HG03571 (cell line): ENCODE data around the gene PARD3B.

Experiments used
- ATAC-seq: cut with Tn5 transposase; IDR thresholded peaks from one replicate; pipeline ENCODE4 v1.9.1; 2021; ENCODE audit not compliant: unreplicated experiment

Gene PARD3B

GRCh38 chr2:205297368-205297767, 752.1 kb downstream of the PARD3B start:
- no peak for ATAC-seq

GRCh38 chr2:205297846-205298245, 752.6 kb downstream of the PARD3B start:
- ATAC-seq, result no peak

DNA sequence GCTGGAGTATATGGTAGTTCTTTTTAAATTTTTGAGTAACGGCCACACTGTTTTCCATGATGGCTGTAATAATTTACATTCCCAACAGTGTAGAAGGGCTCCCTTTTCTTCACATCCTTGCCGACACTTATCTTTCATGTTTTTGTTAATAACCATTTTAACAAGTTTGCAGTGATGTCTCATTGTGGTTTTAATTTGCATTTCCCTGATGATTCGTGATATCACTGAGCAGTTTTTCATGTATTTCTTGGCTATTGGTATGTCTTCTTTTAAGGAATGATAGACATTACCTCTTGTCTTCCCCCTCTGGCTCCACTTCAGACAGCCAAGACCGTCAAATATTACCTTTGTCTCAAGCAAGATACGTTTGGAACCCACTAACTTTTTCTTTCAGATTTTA, 765.9 kb downstream of the PARD3B start:
- ATAC-seq, result no peak

GRCh38 chr2:205321231-205321630, 776.0 kb downstream of the PARD3B start:
- no peak for ATAC-seq

DNA sequence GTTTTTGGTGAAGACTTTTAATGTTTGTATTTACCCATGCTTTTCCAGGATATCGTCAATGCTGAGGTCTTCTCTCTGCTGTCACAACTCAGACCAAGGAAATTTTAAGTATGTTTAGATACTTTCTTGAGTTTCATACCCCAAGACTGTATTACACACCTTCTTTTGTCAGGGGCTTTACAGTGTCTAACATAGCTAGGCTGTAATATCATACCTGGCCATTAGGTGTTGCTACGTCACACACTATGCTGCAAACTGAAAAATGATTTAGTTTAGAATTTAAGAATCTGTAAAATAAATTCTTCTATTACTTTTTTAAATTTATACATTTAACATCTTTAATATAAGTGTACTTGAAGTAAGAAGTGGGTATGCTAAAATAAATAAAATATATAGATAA, 778.7 kb downstream of the PARD3B start:
- ATAC-seq, result no peak

GRCh38 chr2:205324355-205324754, 779.1 kb downstream of the PARD3B start:
- ATAC-seq, result peak; percentile 90

- ATAC-seq, result no peak
These were observed 788.1 kb downstream of the PARD3B start for GRCh38 chr2:205333351-205333750.

GRCh38 chr2:205337274-205337673, 792.0 kb downstream of the PARD3B start:
- no peak for ATAC-seq

DNA sequence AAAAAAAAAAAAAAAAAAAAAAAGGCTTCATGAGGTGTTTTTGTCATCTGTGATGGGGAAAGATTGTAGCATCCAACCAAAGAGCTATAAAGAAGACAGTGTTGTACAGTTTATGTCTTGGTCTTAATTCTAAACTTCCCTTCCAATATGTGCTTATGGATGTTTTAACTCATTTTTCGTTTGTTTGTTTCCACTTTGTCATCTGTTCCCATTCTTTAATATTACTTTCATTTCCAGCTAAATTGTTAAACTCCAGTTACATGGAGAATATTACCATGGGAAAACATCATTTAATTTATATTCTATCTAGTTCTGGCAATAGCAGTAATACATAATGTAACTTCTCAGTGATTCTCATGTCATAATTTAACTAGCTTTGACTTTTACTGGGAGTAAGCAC, 792.9 kb downstream of the PARD3B start:
- ATAC-seq, result no peak

- ATAC-seq, result no peak
These were observed 797.8 kb downstream of the PARD3B start for GRCh38 chr2:205343103-205343502.

- no peak for ATAC-seq
These were observed 801.4 kb downstream of the PARD3B start for GRCh38 chr2:205346649-205347048.

DNA sequence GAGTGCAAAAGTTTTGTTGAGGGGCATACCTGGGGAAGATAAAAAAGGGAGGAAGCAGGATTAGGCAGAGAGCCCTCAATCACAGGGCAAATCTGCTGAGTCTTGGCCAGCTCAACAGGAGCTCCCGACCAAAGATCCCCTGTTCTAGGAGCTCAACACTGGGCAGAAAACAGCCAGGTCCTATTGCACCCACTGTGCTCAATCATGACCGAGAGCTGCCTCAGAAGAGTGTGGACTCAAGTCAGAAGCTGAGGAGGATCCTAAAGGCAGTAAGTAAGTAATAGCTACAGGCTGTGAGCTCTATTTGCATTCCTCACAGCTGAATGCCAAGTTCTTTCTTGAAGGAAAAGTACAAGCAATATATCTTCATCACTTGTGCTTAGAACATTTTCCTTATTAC, 802.6 kb downstream of the PARD3B start:
- ATAC-seq, result no peak

DNA sequence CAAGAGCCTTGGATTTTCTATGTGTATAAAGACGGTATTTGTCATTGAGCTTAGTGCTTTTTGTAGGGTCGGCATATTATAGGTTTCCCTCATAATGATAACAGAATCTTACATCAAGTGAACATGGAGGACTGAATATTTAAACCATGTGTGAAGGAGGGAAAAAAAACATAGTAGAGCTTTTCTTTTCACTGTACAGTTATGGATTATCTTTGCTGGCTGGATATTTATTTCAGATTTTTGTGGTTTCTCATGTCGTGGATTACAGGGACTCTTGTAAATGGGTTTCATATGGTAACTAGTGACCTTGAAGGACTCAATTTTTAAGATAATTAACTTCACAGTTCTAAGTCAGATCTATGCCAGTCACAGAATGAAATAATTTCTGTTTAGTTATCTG, 806.8 kb downstream of the PARD3B start:
- ATAC-seq, result no peak

GRCh38 chr2:205352593-205352992, 807.3 kb downstream of the PARD3B start:
- ATAC-seq, result no peak

- no peak for ATAC-seq
These were observed 812.5 kb downstream of the PARD3B start for GRCh38 chr2:205357732-205358131.

GRCh38 chr2:205358351-205358815, 813.1 kb downstream of the PARD3B start:
- no peak for ATAC-seq

GRCh38 chr2:205361272-205361671, 816.0 kb downstream of the PARD3B start:
- ATAC-seq, result no peak

DNA sequence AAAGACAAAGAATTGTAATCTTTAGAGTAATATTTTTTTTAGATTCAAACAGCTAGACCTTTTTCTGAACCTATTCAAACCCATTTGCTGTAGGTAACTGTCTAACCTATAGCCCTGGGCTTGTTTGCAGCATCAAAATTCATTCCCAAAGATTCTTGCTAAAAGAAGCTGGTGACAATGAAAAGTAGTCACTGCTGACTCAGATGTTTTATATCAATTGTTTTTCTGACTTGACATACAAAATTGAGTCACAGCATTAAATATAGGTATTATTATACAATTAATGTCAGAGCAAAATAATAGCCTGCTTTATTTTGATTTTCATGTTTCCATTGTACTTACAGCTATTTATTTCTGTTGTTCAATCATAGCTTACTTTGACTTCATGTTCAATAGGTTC, 816.7 kb downstream of the PARD3B start:
- no peak for ATAC-seq

GRCh38 chr2:205364261-205364660, 819.0 kb downstream of the PARD3B start:
- no peak for ATAC-seq

DNA sequence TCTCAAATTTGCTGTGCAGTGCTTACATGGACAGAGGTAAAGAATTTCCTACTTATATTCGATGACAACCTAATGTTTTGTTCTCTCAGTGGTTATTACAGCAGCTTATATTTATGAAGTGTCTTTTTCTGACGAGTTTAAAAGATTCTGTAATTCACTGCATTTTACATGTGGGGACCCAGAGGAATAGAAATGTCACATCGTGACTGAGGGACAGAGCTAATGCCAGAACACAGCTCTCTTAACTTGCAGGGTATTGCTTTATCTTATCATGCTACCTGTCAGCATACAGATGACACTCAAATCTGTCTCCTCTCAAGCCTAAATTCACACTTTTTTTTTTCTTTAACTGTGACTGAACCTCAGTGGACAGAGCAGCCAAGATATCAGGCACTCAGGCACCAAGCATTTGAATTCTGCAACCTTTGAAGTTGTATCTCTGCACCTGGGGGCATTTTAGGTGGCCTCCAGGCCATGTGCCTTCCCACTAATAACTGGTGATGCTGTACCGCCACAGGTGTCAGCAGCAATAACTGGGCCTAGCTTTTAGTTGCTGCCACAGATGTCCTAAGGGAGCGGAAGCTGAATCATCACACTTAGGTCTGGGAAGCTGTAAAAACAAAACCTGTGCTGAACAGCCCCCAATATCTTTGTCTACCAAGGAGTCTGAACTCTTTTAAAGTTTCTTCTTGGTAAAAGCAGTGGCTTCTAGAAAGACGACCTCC, 821.2 kb downstream of the PARD3B start:
- no peak for ATAC-seq

GRCh38 chr2:205367331-205367935, 822.2 kb downstream of the PARD3B start:
- no peak for ATAC-seq

GRCh38 chr2:205369813-205370212, 824.5 kb downstream of the PARD3B start:
- ATAC-seq, result no peak

DNA sequence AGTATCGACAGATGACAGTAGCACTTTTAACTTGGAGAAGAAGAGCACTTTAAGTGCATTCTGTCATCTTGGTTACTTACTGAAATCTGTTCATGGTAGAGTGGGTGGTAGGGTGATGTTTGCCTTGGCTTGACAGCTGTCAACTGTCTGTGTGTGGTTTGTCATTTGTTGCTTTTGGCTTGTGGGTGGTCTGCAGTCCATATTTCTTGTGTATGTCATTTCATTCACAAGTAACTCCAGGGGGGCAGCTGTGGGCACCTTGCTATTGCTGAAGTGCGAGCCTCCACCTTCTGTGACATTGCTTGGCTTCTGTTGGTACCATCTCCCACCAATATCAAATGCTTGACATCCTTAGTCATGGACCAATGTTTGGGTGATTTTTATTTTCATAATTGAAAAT, 825.5 kb downstream of the PARD3B start:
- ATAC-seq, result no peak
